Gastroesophageal sphincter (tissue), 4 donors: ENCODE measurements around the gene RAD51B. TPM values are rescaled to one million over a fixed set of nuclear protein-coding genes. Genes with fewer than 3 reads are reported as not detected.
A peak's percentile ranks its signal among the peaks of the same experiment; 100 is the strongest.

Experiments
- ATAC-seq: fragments of 150-250 bp; one replicate; pipeline ENCODE4 v1.9.1; 2016; ENCODE audit warnings: mild to moderate bottlenecking, moderate library complexity
- H3K27ac ChIP-seq, 4 donors: fragments of 200-600 bp; sonication (generic) in 3 of 4; 1 replicate in 3 of 4; 2 replicates in 1 of 4; pipeline ENCODE4 v1.5.1; 2016 to 2019
- H3K27me3 ChIP-seq: fragments of 200-600 bp; sonication (generic); one replicate; pipeline ENCODE4 v1.5.1; 2019
- H3K36me3 ChIP-seq, 2 donors: fragments of 200-600 bp; sonication (generic); one replicate each; pipeline ENCODE4 v1.5.1; 2019; ENCODE audit warnings: control low read depth in 1 of 2
- H3K4me1 ChIP-seq, 3 donors: fragments of 200-600 bp; sonication (generic); 1 replicate in 2 of 3; 2 replicates in 1 of 3; pipeline ENCODE4 v1.5.1; 2016 to 2019; ENCODE audit warnings: control low read depth in 2 of 3
- H3K4me3 ChIP-seq, 2 donors: fragments of 200-600 bp; sonication (generic); one replicate each; pipeline ENCODE4 v1.5.1; 2019; ENCODE audit warnings: mild to moderate bottlenecking in 1 of 2, moderate library complexity in 1 of 2
- H3K9me3 ChIP-seq, 3 donors: fragments of 200-600 bp; sonication (generic); one replicate each; pipeline ENCODE4 v1.5.1; 2017 to 2019; ENCODE audit warnings: control low read depth in 2 of 3
- CTCF ChIP-seq, 4 experiments: fragments of 200-600 bp in 2 of 4; fragments of 450-650 bp in 2 of 4; sonication (generic) in 1 of 4; IDR thresholded peaks; one replicate each; pipeline ENCODE4 v1.5.1; 2017 to 2019; ENCODE audit warnings: antibody characterized with exemption in 4 of 4, mild to moderate bottlenecking in 2 of 4, moderate library complexity in 2 of 4
- EP300 ChIP-seq: sonication (generic); formaldehyde crosslinking; IDR thresholded peaks from one replicate; pipeline ENCODE4 v1.6.1; 2017; ENCODE audit warnings: antibody characterized with exemption, mild to moderate bottlenecking
- POLR2A ChIP-seq, 2 donors: fragments of 450-650 bp; IDR thresholded peaks; one replicate each; pipeline ENCODE4 v1.6.1; 2017; ENCODE audit warnings: antibody characterized with exemption in 2 of 2, mild to moderate bottlenecking in 2 of 2, moderate library complexity in 1 of 2
- POLR2AphosphoS5 ChIP-seq: sonication (generic); formaldehyde crosslinking; IDR thresholded peaks from one replicate; pipeline ENCODE4 v1.6.1; 2017; ENCODE audit warnings: antibody characterized with exemption
- WGBS, 2 donors: methylation state at CpG; one replicate each; pipeline ENCODE4 v1.1.5; 2018; ENCODE audit warnings: low coverage in 1 of 2; 5-methylcytosine and 5-hydroxymethylcytosine counted together
- small RNA-seq, 4 donors: library from RNA; depleted of rRNA; stranded (forward); fragments of <200 nt; gene quantifications; one replicate each; pipeline ENCODE3, GENCODE V24; 2016
- total RNA-seq, 4 donors: library from RNA; depleted of rRNA; stranded (reverse); fragments of >200 nt; gene quantifications; one replicate each; pipeline ENCODE4 v1.1.0, GENCODE V29; 2016

The RAD51B gene
- total RNA-seq, 4 donors from 2014 or later = 5.1 to 7.0 (median 6.0) TPM

- H3K27me3 ChIP-seq = no peaks in the 10 kb centered on the region
- H3K4me3 ChIP-seq = no peak overlapping the region
- H3K4me1 ChIP-seq = peaks cover 0 to 31% (median 22%) of the 10 kb centered on the region in 3 donors
- WGBS, 2 donors = 93 to 96% methylated on average over 4 of the region's 6 CpGs
- H3K9me3 ChIP-seq = peaks cover 0 to 5% (median 0%) of the 10 kb centered on the region in 3 donors
- no peak overlapping the region for H3K27ac ChIP-seq
- ATAC-seq = no peak
- TF ChIP-seq CTCF (IDR thresholded peaks at IDR 0.05) (no peak), POLR2A (IDR thresholded peaks at IDR 0.05) (no peak), POLR2AphosphoS5 (no peak), EP300 (no peak)
- H3K36me3 ChIP-seq = no peaks in the 10 kb centered on the region
Measured at GRCh38 chr14:68775614-68776126, 956.1 kb downstream of the RAD51B start.

- peaks cover 0 to 5% (median 0%) of the 10 kb centered on the region in 3 donors for H3K9me3 ChIP-seq
- no peaks in the 10 kb centered on the region for H3K36me3 ChIP-seq
- H3K4me1 ChIP-seq = peaks cover 0 to 51% (median 33%) of the 10 kb centered on the region in 3 donors
- no peaks in the 10 kb centered on the region for H3K27me3 ChIP-seq
- no peak overlapping the region for H3K4me3 ChIP-seq
- ATAC-seq = no peak
- peak overlapping the region in 2 of 4 donors; percentile 80 to 82 for H3K27ac ChIP-seq
- TF ChIP-seq CTCF (IDR thresholded peaks at IDR 0.05) = no peak
- no peak for TF ChIP-seq EP300
- no peak for TF ChIP-seq POLR2A (IDR thresholded peaks at IDR 0.05)
- TF ChIP-seq POLR2AphosphoS5 = no peak
- WGBS, 2 donors = 60 to 100% methylated on average over 1 of the region's 1 CpG
Measured at GRCh38 chr14:68777644-68778043, 958.1 kb downstream of the RAD51B start.

Small RNA genes within 50 kb of the gene (small RNA-seq; reads per million reads assigned to genes)
- gene RN7SL108P (0 reads per million in 4 donors), gene RN7SL706P (0 reads per million in 4 donors), gene RNU6-921P (0 reads per million in 4 donors)

Other genes with a start within 250 kb of the RAD51B start
- 10 to 100 TPM; 20.5 to 31.9 (median 27.7) TPM for gene PIGH, start 219.5 kb upstream of the RAD51B start, total RNA-seq
- gene ARG2, start 199.9 kb upstream of the RAD51B start, total RNA-seq = 10 to 100 TPM in 3 of 4 donors, 1 to 10 TPM in 1; 5.7 to 24.7 (median 14.9) TPM
- 10 to 100 TPM; 77.0 to 98.5 (median 90.4) TPM for gene VTI1B, start 145.1 kb upstream of the RAD51B start, total RNA-seq
- gene RDH11, start 124.0 kb upstream of the RAD51B start, total RNA-seq = 10 to 100 TPM; 38.5 to 42.5 (median 41.4) TPM
- gene RDH12, start 117.9 kb upstream of the RAD51B start, total RNA-seq = under 1 TPM in 1 of 4 donors, not detected in 3; 0.20 TPM
- 10 to 100 TPM; 19.3 to 30.7 (median 23.1) TPM for gene ZFYVE26, start 3.2 kb upstream of the RAD51B start, total RNA-seq